Endothelial cell of hepatic sinusoid (primary cell): ENCODE measurements around the gene LCOR.

Experiments used
- in situ Hi-C: cut with HindIII; loops from 2 replicates; pipeline ENCODE4 v1.10.0; 2017; ENCODE audit warnings: low sequenced_read_pairs

LCOR gene

GRCh38 chr10:96889415-96890171 is 57.5 kb downstream of the LCOR start:
- in situ Hi-C loops = no loop called here

GRCh38 chr10:96890172-96890513 is 58.0 kb downstream of the LCOR start:
- in situ Hi-C loops = no loop called here

- in situ Hi-C loops = no loop called here
These were observed 58.5 kb downstream of the LCOR start for GRCh38 chr10:96890580-96890979.

- in situ Hi-C loops = no loop called here
These were observed 59.7 kb downstream of the LCOR start for GRCh38 chr10:96891840-96892239.

- in situ Hi-C loops = no loop called here
These were observed 63.7 kb downstream of the LCOR start for GRCh38 chr10:96895662-96896424.

GRCh38 chr10:96896884-96897589 is 64.9 kb downstream of the LCOR start:
- in situ Hi-C loops = no loop called here

GRCh38 chr10:96902117-96902516 is 70.0 kb downstream of the LCOR start:
- in situ Hi-C loops = no loop called here

GRCh38 chr10:96902731-96903358 is 70.7 kb downstream of the LCOR start:
- in situ Hi-C loops = no loop called here

GRCh38 chr10:96904648-96905047 is 72.5 kb downstream of the LCOR start:
- in situ Hi-C loops = no loop called here

- in situ Hi-C loops = no loop called here
These were observed 74.8 kb downstream of the LCOR start for GRCh38 chr10:96906864-96907263.

GRCh38 chr10:96910488-96911395 is 78.6 kb downstream of the LCOR start:
- in situ Hi-C loops = no loop called here

- in situ Hi-C loops = no loop called here
These were observed 80.3 kb downstream of the LCOR start for GRCh38 chr10:96912405-96912804.

- in situ Hi-C loops = no loop called here
These were observed 81.8 kb downstream of the LCOR start for GRCh38 chr10:96913906-96914305.

GRCh38 chr10:96917628-96918027 is 85.5 kb downstream of the LCOR start:
- in situ Hi-C loops = no loop called here

GRCh38 chr10:96918214-96919002 is 86.3 kb downstream of the LCOR start:
- in situ Hi-C loops = no loop called here

- in situ Hi-C loops = no loop called here
These were observed 87.8 kb downstream of the LCOR start for GRCh38 chr10:96919785-96920430.

GRCh38 chr10:96921655-96922054 is 89.6 kb downstream of the LCOR start:
- in situ Hi-C loops = no loop called here

- in situ Hi-C loops = no loop called here
These were observed 91.2 kb downstream of the LCOR start for GRCh38 chr10:96922978-96923948.
